GM19455 (cell line): ENCODE data around the gene ZNF488.

Source experiments
- ATAC-seq: cut with Tn5 transposase; IDR thresholded peaks from one replicate; pipeline ENCODE4 v1.9.1; 2021; ENCODE audit not compliant: unreplicated experiment

ZNF488 gene

DNA sequence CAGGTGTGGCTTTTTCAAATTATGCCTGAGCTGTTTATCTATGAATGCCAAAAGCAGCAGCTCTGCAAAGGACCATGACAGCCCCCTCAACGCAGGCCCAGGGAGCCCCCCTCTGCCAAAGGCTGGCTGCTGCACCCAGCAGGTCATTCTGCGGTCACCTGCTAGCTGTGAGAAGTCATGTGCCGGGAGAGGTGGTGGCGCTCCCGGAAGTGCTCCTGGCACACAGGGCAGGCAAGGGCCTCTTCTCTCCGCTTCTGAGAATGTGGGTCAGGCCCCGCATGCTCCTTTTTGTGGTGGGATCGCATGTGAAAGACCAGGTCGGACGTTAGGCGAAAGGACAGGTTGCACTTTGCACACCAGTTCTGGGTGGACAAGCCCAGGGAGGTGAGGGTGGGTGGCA is 16.4 kb downstream of the ZNF488 start:
- no peak for ATAC-seq

- ATAC-seq: no peak
These were observed 17.2 kb downstream of the ZNF488 start for GRCh38 chr10:47366731-47367460.

- no peak for ATAC-seq
These were observed 17.9 kb downstream of the ZNF488 start for GRCh38 chr10:47366181-47366631.

DNA sequence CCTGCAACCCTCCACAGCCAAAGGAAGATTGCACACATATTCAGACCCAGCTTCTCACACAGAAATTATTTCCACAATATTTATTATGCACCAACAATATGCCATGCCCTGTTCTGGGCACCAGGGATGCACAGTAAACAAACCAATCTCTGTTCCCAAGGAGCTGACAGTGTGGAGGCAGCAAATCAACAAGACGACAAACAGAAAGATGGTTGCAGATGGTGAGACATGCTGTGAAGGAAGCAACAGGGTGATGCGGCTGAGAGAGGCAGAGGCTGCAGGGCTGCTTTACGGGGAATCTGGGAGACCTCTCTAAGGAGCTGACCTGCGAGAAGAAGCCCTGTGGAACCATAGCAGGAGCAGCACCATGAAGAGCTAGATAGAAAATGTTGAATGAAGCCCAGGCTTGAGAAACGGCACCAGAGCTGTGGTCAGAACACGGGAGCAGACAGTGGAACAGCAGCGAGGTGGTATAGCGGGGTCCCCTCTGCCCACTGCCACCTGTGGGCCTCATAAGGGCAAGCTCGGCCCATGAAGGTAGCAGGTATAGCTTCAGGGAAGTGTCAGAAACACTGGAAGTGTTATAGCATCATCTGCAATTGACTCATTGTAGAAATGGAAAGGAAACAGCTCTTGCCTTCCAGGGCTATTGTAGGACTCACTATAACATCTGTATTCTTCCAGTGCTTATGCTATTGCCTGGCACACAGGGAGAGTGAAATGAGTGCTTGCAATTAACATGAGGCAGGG is 18.5 kb downstream of the ZNF488 start:
- ATAC-seq: no peak

DNA sequence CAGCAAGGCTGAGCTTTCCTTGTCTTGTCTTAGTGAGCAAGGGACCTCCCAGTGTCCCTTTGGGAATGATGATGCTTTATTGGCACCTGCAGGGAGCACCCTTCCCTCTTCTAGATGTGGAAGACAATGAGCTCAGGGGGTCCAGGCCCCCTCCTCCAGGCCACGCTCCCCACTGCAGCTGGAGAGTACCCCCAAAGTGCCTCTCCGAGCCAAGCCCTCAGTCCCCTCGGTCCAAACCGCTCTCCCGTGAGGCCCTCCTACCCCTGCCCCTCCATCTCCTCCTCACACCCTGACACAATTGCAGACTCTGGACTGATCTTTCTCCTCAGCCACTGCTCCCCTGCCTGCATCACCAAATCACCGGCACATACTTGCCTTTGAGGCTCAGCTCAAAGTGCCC is 19.2 kb downstream of the ZNF488 start:
- ATAC-seq: no peak

DNA sequence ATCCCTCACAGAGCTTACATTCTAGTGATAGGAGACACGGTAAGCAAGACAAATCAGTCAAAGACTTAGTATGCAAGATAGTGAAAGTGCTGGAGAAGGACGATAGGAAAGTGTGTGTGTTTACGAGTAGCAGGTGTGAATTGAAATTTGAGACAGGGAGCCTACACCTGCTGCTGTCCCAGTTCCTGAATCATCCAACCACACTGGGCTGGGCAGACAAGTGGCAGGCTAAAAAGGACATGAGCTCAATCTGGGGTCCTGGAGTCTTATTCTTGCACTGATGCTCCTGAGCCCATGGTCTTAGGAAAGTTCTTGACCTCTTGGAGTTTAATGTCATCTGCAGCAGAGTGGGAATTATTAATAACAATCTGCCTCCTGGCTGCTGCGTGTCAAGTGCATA is 19.7 kb downstream of the ZNF488 start:
- ATAC-seq: no peak

DNA sequence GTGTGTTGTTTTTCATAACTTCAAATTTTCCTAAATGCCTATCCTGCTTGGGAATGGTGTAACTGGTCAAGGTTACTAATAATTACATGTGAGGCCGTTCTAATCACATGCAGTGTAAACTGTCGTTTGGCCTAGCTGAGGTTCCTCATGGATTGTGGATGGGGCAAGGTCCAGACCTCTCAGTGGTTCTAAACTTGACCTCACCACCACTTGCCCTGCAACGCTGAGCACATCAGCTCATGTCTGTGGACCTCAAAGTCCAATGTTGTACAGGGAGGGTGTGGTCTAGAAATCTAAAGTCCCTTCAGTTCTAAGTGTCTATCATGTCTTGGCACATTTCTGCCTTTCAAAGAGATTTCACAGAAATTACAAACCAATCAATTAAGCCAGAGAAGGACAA is 20.3 kb downstream of the ZNF488 start:
- ATAC-seq: no peak

DNA sequence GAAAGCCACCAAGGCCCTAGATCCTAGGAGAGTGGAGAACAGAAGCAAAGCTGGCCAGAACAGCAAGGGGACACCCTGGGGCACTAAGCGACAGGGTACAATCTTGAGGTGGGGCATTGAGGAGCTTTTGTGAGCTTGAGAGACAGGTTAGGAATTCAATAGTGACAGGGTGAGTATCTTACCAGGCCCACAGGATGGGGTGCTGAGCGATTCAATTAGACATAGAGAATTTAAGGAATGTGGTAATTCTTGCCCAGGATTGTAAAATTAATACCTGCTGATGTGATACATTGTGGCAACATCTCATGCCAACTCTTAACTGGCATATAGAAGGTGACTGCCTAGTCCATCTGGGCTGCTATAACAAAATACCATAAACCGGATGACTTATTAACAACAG is 21.9 kb downstream of the ZNF488 start:
- no peak for ATAC-seq

DNA sequence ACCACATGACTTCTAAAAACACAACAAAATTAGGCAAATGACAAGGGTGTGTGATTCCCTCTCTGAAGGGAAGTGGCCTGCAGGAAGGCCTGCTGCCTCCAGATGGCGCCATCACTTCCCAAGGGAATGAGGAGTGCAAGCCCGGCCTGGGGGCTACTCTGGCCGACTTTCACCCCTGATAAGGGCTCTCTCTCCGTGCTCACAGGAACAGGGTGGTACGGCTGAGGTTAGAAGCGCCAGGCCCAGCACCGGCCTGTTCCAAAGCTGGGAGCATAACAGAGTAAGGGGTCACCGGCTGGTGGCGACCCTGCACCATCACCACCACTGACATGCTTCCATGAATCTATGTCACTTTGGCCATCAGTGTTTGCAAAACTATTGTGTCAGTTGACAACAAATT is 22.8 kb downstream of the ZNF488 start:
- no peak for ATAC-seq

GRCh38 chr10:47360419-47361040 is 23.6 kb downstream of the ZNF488 start:
- no peak for ATAC-seq

DNA sequence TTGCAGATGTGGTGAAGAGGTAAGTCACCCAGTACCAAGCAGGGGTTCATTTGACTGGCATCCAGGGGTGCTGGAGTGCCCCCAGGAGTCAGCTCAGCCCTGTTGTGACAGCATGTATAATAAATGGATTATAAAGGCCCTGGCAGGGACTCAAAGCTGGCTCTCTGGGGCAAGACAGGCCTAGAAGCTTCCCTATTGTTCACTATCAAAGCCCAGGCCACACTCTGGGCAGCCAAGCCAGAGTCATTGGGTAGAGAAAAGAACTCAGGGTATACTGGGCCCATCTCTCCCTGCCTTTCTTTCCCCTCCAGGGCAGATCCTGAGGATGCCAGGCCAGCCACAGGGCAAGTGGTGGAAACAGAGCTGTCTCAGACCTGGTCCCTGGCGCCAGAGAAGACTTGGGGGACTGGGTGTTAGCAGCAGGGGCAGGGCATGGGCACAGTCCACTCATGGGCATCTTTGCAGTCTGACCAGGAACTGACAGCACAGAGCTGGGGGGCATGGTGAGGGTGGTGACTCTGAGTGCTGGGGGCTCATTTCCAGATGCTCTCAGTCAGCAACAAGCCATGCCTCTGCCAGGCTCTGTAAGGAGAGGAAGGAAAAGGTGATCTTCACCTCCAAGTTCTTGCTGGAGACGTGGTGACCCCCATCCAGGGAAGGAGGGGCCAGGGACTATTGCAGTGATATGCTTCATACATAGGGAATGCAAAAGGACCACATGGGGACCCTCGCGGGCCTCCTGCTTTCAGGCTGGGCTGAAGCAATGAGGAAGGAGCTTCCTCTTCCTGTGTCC is 24.3 kb downstream of the ZNF488 start:
- ATAC-seq: no peak

DNA sequence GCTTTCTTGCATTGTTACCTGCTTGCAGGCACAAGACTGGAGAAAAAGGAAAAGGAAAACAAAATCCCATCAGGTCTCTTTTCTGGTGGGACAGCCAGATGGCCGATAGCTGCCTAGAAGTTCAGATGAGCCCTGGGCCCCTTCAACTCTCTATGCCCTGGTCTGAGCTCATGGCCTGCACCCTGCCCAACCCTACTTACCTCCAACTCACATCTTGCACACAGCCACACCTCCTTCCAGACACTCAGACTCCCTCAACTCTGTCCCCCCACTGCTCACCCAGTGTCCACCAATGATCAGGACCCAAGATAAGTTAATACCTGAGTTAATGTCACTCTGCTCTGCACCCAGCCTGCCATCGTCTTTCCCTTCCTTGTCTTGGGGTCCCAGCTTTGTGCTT is 25.0 kb downstream of the ZNF488 start:
- ATAC-seq: no peak

GRCh38 chr10:47358457-47358856 is 25.6 kb downstream of the ZNF488 start:
- ATAC-seq: no peak

DNA sequence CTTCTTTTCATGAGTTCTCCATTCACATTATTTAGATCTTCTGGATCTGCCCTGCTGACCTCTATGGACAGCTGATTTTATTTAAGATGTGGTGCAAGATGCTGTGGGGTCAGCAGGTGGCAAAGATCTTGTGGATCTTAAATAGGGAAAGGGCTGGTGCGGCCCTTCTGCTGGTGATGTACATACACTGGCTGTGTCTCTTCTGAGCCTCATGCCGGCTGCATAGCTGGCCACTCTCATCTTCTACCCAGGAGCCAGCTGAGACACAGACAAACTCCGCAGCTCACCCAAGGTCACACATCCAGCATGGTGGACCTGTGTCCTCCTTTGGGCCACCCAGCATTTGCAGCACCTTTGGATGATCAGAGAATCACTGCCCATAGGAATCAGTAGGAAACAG is 26.2 kb downstream of the ZNF488 start:
- no peak for ATAC-seq

- no peak for ATAC-seq
These were observed 26.9 kb downstream of the ZNF488 start for GRCh38 chr10:47357131-47357582.

DNA sequence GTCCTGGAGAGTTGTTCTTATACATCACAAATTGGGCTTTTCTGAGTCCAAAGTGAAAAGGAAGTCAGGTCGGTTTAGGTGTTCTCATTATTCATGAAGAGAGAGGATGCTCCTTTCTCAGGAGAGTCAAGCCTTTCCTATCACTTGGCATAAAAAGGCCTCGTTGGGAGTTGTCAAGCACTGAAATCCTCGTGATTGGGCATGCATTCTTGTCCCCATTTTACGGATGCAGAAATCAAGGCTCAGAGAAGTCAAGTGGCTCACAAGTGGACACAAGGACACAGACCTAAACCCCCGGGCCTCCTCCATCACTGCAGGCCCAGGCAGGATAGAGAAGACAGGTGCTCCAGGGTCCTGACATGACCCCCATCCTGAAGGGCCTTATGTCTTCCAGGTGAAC is 27.4 kb downstream of the ZNF488 start:
- no peak for ATAC-seq

- ATAC-seq: no peak
These were observed 29.2 kb downstream of the ZNF488 start for GRCh38 chr10:47354900-47355299.

DNA sequence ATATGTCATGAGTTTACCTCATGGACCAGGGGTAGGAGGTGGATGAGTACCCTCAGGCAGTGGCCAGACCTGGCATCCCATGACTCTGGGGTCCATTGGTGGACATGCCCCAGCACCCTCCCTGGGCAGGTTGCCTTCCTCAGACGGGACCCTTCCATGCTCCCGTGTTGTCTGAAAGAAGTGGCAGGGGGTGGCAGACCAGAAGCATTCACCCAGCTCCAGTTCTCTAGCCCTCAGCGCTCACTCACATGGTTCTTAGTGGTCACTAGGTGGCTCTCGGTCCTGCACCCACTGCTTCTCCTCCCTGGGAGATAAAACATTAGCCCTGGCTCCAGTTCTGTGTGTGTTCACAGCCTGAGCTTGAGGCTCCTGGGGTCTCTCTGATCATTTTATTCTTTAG is 29.9 kb downstream of the ZNF488 start:
- ATAC-seq: no peak

DNA sequence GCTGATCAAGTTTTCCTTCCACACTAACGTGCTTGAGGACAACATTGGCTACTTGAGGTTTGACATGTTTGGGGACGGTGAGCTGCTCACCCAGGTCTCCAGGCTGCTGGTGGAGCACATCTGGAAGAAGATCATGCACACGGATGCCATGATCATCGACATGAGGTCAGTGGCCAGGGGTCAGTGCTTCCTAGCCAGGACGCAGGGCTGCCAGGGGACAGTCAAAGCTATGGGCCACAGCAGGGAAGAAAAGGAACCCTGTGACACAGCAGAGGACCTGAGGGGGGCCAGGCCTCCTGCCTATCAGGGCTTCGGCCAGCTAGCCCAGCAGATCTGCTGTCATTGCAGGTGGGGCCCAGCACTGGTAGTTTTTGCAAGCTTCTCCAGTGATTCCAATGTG is 30.7 kb downstream of the ZNF488 start:
- ATAC-seq: no peak

DNA sequence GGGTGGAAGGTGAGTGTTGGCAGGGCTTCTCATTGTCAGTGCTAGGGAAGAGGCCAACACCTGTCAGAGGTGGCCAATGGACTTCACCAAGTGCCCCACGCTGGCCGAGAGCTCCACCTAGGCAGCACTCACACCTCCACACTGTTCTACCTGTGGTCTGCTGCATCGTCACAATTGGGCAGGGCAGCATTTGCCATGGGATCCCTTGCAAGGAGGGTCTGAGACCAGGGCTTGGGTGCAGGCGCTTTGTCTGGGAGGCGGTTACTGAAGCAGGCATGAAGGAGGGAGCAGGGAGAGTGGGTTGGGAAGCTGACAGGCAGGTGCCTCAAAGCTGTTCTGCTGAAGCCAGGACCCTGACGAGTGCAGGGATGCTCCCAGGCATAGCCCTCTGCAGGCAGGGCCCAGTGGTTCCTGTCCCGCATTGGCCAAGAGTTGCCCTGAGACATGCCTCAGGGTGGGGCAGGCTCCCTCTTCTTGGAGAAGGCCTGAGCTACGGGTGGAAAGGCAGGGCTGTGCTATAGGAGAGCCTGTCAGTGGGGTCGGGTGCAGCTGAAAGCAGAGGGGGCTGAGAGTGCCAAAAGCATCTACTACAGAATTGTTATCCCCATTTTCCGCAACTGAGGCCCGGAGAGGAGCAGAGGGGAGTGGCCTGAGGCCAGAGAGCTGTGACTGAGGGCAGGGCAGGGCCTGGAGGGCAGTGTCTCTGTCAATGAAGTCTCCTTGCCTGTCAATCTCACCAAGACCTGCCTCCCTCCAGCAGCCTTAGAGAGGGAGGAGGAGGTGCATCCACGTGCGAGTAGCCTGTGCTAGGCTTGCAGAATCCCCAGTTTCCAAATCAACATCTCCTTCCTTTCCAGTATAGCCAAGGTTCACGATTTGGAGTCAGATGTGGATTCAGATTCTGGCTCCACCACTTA is 31.9 kb downstream of the ZNF488 start:
- ATAC-seq: no peak
